ENCODE results near the gene VWA5B1.

VWA5B1 gene, protein sequence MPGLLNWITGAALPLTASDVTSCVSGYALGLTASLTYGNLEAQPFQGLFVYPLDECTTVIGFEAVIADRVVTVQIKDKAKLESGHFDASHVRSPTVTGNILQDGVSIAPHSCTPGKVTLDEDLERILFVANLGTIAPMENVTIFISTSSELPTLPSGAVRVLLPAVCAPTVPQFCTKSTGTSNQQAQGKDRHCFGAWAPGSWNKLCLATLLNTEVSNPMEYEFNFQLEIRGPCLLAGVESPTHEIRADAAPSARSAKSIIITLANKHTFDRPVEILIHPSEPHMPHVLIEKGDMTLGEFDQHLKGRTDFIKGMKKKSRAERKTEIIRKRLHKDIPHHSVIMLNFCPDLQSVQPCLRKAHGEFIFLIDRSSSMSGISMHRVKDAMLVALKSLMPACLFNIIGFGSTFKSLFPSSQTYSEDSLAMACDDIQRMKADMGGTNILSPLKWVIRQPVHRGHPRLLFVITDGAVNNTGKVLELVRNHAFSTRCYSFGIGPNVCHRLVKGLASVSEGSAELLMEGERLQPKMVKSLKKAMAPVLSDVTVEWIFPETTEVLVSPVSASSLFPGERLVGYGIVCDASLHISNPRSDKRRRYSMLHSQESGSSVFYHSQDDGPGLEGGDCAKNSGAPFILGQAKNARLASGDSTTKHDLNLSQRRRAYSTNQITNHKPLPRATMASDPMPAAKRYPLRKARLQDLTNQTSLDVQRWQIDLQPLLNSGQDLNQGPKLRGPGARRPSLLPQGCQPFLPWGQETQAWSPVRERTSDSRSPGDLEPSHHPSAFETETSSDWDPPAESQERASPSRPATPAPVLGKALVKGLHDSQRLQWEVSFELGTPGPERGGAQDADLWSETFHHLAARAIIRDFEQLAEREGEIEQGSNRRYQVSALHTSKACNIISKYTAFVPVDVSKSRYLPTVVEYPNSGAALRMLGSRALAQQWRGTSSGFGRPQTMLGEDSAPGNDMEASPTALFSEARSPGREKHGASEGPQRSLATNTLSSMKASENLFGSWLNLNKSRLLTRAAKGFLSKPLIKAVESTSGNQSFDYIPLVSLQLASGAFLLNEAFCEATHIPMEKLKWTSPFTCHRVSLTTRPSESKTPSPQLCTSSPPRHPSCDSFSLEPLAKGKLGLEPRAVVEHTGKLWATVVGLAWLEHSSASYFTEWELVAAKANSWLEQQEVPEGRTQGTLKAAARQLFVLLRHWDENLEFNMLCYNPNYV

GRCh38 chr1:20290624-20291597, at the start of gene VWA5B1:
Gene VWA5B1 (plus strand): TSS chr1:20290875. CDS start chr1:20310602, 19,727 bp downstream.
- peak within 1 kb of the TSS; percentile 50 for H3K4me3 ChIP-seq (ENCODE audit: low read length)
- H3K27me3 ChIP-seq (ENCODE audit: control insufficient read depth, insufficient read depth, low read length), result peaks cover 33% of the 10 kb centered on the region
- H3K36me3 ChIP-seq (ENCODE audit: control insufficient read depth, low read depth, low read length), result no peaks in the 10 kb centered on the region
- peaks cover 18% of the 10 kb centered on the region for H3K4me1 ChIP-seq (ENCODE audit: control insufficient read depth, low read depth, low read length)
- no peak within 1 kb of the TSS for H3K27ac ChIP-seq (ENCODE audit: low read length)
- no peaks in the 10 kb centered on the region for H3K9me3 ChIP-seq (ENCODE audit: control insufficient read depth, low read depth, low read length)
- peak within 1 kb of the TSS; percentile 61 for H3K9ac ChIP-seq (ENCODE audit: low read length)

DNA sequence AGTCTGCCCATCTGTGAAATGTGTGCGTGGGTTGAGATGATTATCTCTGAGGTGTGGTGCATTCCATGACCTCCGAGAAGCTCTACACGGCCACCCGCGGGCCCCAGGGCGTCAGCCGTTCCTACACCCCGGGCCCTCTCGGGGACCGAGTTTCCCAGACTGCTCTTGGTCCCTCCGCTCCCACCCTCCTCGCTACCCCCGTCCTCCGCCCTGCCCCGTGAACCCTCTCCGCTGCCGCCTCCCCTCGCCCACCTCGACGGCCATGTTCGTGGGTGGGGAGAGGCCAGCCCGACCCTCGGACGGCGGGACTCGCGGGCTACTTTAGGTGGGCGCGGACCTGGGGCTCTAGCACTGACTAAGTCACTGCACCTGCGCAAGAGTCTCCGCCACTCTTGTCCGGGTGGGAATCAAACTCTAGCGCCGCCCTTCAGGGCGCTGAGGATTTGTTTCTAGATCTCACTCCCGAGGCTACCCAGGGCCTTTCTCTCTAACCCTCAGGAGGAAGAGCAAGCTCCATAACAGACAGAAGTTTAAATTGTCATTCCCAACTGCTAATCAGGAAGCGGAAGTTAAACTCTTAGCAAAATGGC, 47.7 kb upstream of the VWA5B1 start:
- H3K27ac ChIP-seq (ENCODE audit: low read length), result no peak overlapping the region
- H3K4me3 ChIP-seq (ENCODE audit: low read length), result no peak overlapping the region
- H3K9me3 ChIP-seq (ENCODE audit: control insufficient read depth, low read depth, low read length), result no peaks in the 10 kb centered on the region
- peaks cover 5% of the 10 kb centered on the region for H3K4me1 ChIP-seq (ENCODE audit: control insufficient read depth, low read depth, low read length)
- H3K36me3 ChIP-seq (ENCODE audit: control insufficient read depth, low read depth, low read length), result no peaks in the 10 kb centered on the region
- H3K27me3 ChIP-seq (ENCODE audit: control insufficient read depth, insufficient read depth, low read length), result no peaks in the 10 kb centered on the region
- no peak overlapping the region for H3K9ac ChIP-seq (ENCODE audit: low read length)

DNA sequence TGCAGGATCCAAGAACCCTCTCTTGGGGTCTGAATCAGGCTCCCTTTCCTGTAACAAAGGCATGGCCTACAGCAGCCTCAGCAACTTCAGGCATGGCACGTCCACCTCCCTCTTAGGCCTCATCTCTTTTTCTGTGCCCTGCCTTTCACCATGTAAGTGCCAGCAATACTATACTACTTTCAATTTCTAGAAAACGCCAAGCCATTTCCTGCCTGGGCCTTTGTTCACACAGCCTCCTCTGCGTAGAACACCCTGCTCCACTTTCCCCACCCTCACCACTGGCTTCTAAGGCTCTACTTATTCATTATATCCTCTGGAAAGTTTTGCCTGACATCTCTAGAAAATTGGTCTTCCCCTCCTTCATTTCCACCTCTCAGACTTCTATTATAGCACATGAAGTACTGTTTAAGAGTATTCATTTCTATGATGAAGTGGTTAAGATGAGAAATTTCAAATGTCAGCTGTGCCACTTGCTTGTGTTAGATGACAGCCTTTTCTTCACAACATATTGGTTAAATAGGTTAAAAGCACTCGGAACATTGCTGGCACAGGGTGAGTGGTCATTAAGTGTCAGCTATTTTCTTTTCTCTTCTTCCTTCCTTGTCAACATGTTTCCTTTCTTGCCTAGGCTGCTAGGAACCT, 41.6 kb upstream of the VWA5B1 start:
- Histone ChIP-seq H3K27me3 (ENCODE audit: control insufficient read depth, insufficient read depth, low read length) (peaks cover 7% of the 10 kb centered on the region), H3K9me3 (ENCODE audit: control insufficient read depth, low read depth, low read length) (no peaks in the 10 kb centered on the region), H3K36me3 (ENCODE audit: control insufficient read depth, low read depth, low read length) (no peaks in the 10 kb centered on the region), H3K4me1 (ENCODE audit: control insufficient read depth, low read depth, low read length) (peaks cover 5% of the 10 kb centered on the region), H3K4me3 (ENCODE audit: low read length) (no peak overlapping the region), H3K9ac (ENCODE audit: low read length) (no peak overlapping the region), H3K27ac (ENCODE audit: low read length) (no peak overlapping the region)

GRCh38 chr1:20250340-20250989, 40.2 kb upstream of the VWA5B1 start:
- no peaks in the 10 kb centered on the region for H3K9me3 ChIP-seq (ENCODE audit: control insufficient read depth, low read depth, low read length)
- H3K36me3 ChIP-seq (ENCODE audit: control insufficient read depth, low read depth, low read length), result no peaks in the 10 kb centered on the region
- H3K27ac ChIP-seq (ENCODE audit: low read length), result no peak overlapping the region
- peaks cover 7% of the 10 kb centered on the region for H3K27me3 ChIP-seq (ENCODE audit: control insufficient read depth, insufficient read depth, low read length)
- no peak overlapping the region for H3K9ac ChIP-seq (ENCODE audit: low read length)
- H3K4me1 ChIP-seq (ENCODE audit: control insufficient read depth, low read depth, low read length), result peaks cover 6% of the 10 kb centered on the region
- H3K4me3 ChIP-seq (ENCODE audit: low read length), result no peak overlapping the region

GRCh38 chr1:20252587-20252986, 38.1 kb upstream of the VWA5B1 start:
- no peak overlapping the region for H3K4me3 ChIP-seq (ENCODE audit: low read length)
- H3K4me1 ChIP-seq (ENCODE audit: control insufficient read depth, low read depth, low read length), result peaks cover 7% of the 10 kb centered on the region
- H3K9ac ChIP-seq (ENCODE audit: low read length), result no peak overlapping the region
- H3K36me3 ChIP-seq (ENCODE audit: control insufficient read depth, low read depth, low read length), result no peaks in the 10 kb centered on the region
- H3K27ac ChIP-seq (ENCODE audit: low read length), result no peak overlapping the region
- H3K27me3 ChIP-seq (ENCODE audit: control insufficient read depth, insufficient read depth, low read length), result peaks cover 7% of the 10 kb centered on the region
- H3K9me3 ChIP-seq (ENCODE audit: control insufficient read depth, low read depth, low read length), result no peaks in the 10 kb centered on the region

- no peaks in the 10 kb centered on the region for H3K9me3 ChIP-seq (ENCODE audit: control insufficient read depth, low read depth, low read length)
- H3K9ac ChIP-seq (ENCODE audit: low read length), result no peak overlapping the region
- peaks cover 4% of the 10 kb centered on the region for H3K4me1 ChIP-seq (ENCODE audit: control insufficient read depth, low read depth, low read length)
- no peaks in the 10 kb centered on the region for H3K36me3 ChIP-seq (ENCODE audit: control insufficient read depth, low read depth, low read length)
- H3K27me3 ChIP-seq (ENCODE audit: control insufficient read depth, insufficient read depth, low read length), result peaks cover under 1% of the 10 kb centered on the region
- no peak overlapping the region for H3K27ac ChIP-seq (ENCODE audit: low read length)
- no peak overlapping the region for H3K4me3 ChIP-seq (ENCODE audit: low read length)
Measured at GRCh38 chr1:20255666-20256065, 35.0 kb upstream of the VWA5B1 start.

- Histone ChIP-seq H3K4me3 (ENCODE audit: low read length) (no peak overlapping the region), H3K36me3 (ENCODE audit: control insufficient read depth, low read depth, low read length) (no peaks in the 10 kb centered on the region), H3K9ac (ENCODE audit: low read length) (no peak overlapping the region), H3K27me3 (ENCODE audit: control insufficient read depth, insufficient read depth, low read length) (no peaks in the 10 kb centered on the region), H3K27ac (ENCODE audit: low read length) (no peak overlapping the region), H3K4me1 (ENCODE audit: control insufficient read depth, low read depth, low read length) (peaks cover 4% of the 10 kb centered on the region), H3K9me3 (ENCODE audit: control insufficient read depth, low read depth, low read length) (no peaks in the 10 kb centered on the region)
Measured at GRCh38 chr1:20259646-20260045, 31.0 kb upstream of the VWA5B1 start.

DNA sequence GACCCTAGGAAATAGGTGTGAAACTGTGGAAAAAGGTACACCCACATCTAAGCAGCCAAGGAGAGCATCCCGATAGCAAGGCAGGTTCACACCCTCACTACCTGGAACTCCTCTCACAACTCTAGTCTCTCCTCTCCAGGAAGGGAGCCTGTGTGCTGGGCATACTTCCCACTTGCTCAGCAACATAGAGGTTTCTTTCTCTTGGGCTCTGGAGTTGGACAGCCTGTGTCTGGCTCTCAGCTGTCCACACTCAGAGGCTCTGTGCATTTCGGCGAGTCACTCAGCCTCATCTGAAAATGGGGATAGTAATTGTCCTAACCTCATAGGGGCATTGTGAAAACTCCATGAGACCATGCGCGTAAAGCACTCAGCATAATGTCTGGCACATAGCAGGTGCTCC, 29.6 kb upstream of the VWA5B1 start:
- no peak overlapping the region for H3K27ac ChIP-seq (ENCODE audit: low read length)
- H3K9me3 ChIP-seq (ENCODE audit: control insufficient read depth, low read depth, low read length), result no peaks in the 10 kb centered on the region
- no peaks in the 10 kb centered on the region for H3K4me1 ChIP-seq (ENCODE audit: control insufficient read depth, low read depth, low read length)
- no peaks in the 10 kb centered on the region for H3K27me3 ChIP-seq (ENCODE audit: control insufficient read depth, insufficient read depth, low read length)
- H3K9ac ChIP-seq (ENCODE audit: low read length), result no peak overlapping the region
- no peaks in the 10 kb centered on the region for H3K36me3 ChIP-seq (ENCODE audit: control insufficient read depth, low read depth, low read length)
- no peak overlapping the region for H3K4me3 ChIP-seq (ENCODE audit: low read length)

DNA sequence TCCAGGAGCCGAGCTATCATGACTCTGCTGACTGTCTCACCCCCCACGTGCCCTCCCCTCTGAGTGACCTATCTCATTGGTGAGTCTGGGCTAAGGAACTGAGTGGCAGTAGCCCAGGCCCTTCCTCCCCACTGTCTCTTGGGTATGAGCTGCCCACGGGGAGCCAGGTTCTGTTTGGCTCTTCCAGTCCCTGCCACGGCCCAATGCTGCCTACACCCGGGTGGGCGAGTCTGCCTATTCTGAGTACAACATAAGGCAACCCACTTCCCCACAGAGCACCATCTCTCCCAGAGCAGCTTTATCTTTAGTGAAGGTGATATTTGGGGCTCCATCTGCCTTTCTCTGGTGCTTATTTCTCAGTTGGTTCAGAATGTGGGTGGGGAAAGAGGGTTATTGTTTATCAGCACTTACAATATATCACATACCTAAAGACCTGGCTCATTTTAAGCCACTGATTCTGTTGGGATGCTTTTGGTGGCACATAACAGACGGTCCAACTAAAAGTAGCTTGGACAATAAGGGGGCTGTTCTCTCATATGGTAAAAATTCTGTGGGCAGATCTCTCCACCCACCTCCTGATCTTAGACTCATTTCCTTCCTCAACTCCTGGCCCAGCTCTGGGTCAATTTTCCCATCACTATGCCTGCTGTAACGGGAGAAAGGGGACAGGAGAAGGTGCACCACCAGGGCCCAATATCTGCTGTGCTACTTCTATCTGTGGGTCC, 27.7 kb upstream of the VWA5B1 start:
- no peaks in the 10 kb centered on the region for H3K4me1 ChIP-seq (ENCODE audit: control insufficient read depth, low read depth, low read length)
- H3K4me3 ChIP-seq (ENCODE audit: low read length), result no peak overlapping the region
- no peaks in the 10 kb centered on the region for H3K36me3 ChIP-seq (ENCODE audit: control insufficient read depth, low read depth, low read length)
- H3K9me3 ChIP-seq (ENCODE audit: control insufficient read depth, low read depth, low read length), result no peaks in the 10 kb centered on the region
- no peaks in the 10 kb centered on the region for H3K27me3 ChIP-seq (ENCODE audit: control insufficient read depth, insufficient read depth, low read length)
- H3K9ac ChIP-seq (ENCODE audit: low read length), result no peak overlapping the region
- no peak overlapping the region for H3K27ac ChIP-seq (ENCODE audit: low read length)

Data from iPS-18a (cell line).